Neural progenitor cell (in vitro differentiated cells): ENCODE measurements around the gene CHKA.

ENCODE experiments used
- EZH2 ChIP-seq: fragments of 200-600 bp; sonication (generic); IDR thresholded peaks from 2 replicates; pipeline ENCODE4 v1.6.1; 2017; ENCODE audit warnings: antibody characterized with exemption, mild to moderate bottlenecking, moderate library complexity
- EZH2phosphoT487 ChIP-seq: fragments of 200-600 bp; sonication (generic); IDR thresholded peaks from 2 replicates; pipeline ENCODE4 v1.6.1; 2017; ENCODE audit warnings: antibody characterized with exemption
- TF ChIP-seq, protein P1 (sequence below): fragments of 200-600 bp; sonication (generic); IDR thresholded peaks from 2 replicates; pipeline ENCODE4 v1.5.1; 2017; ENCODE audit warnings: antibody characterized with exemption, mild to moderate bottlenecking

GRCh38 chr11:68012843-68013610 is 108.2 kb downstream of the CHKA start:
- TF ChIP-seq, protein P1, sequence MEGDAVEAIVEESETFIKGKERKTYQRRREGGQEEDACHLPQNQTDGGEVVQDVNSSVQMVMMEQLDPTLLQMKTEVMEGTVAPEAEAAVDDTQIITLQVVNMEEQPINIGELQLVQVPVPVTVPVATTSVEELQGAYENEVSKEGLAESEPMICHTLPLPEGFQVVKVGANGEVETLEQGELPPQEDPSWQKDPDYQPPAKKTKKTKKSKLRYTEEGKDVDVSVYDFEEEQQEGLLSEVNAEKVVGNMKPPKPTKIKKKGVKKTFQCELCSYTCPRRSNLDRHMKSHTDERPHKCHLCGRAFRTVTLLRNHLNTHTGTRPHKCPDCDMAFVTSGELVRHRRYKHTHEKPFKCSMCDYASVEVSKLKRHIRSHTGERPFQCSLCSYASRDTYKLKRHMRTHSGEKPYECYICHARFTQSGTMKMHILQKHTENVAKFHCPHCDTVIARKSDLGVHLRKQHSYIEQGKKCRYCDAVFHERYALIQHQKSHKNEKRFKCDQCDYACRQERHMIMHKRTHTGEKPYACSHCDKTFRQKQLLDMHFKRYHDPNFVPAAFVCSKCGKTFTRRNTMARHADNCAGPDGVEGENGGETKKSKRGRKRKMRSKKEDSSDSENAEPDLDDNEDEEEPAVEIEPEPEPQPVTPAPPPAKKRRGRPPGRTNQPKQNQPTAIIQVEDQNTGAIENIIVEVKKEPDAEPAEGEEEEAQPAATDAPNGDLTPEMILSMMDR = no peak
- TF ChIP-seq EZH2 (no peak), EZH2phosphoT487 (no peak)
